ENCODE results near the gene ENOX1.
"Not testable (repeated sequence)": the region's sequence is repeated elsewhere in the genome, so short reads cannot be mapped to it uniquely, and the experiment has no call there.

The ENOX1 gene

DNA sequence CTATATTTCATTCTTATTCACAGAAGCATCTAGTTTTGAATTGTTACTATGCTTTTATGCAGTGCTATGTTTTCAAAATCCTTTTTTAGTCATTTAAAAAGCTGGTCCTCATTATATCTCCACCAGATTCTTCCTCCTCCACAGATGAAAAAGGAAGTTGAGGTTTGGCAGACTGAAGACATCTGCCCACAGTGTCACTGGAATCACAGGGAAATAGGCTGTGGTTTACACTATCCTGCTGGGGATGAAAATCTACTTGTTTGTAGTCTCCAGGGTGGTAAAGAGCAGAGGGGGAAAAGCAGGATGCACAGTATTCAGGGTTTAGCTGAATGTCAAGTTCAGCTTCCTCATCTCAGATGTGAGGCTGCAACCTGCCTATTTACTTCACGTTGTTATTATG lies 412.2 kb downstream of the ENOX1 start:
- DNase-seq: no peak

DNA sequence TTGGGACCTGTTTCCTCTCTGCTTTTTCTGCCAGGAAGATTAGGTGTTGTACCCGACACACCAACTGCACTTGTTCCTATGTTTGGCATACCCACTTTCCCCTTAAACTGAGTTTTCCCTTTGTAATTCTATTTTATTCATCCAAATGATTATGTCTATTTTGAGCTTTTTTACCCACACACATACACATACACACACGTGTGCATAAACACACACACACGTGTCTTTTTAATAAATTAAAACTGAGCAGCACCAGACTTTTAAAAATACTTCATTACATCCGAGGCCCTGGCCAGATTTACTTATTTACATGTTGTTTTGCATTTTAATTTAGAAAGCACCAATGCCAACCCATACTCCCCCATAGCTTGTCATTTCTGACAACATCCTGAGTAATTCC lies 413.4 kb downstream of the ENOX1 start:
- DNase-seq: no peak

DNA sequence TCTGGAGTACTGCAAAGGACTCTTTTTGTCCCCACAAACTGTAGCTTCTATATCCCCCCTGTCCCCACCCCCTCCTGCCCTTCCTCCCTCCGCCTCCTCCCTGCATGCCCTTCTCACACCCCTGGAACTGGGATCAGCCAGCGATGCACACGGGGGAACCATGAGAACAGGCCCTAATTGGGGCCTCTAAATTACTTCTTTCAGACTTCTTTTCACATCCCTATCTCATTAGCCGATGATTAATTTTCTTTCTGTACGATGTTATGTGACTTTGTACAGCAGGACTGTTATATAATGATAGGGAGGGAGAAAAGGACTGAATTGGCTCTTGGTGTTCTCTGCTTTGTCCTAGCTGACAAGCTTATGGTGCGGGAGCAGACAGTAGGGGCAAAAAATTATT lies 415.9 kb downstream of the ENOX1 start:
- no peak for DNase-seq

DNA sequence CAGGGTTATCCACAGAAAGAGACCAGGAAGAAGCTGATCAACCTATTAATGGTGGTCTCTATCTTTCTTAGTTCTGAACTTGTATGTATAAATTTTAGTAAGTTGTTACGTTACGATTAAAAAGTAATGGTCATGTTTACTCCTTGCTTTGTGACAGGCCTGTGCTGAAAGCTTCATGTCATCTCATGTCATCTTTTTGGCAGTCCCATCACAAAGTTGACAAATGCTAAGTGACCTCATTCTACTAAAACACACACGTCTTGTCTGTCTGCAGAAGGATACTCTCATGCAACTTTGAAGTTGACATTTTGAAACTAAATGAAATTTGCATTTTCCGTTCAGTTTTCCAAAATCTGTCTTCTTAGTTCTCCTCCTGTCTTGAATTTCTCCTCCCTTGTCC lies 417.5 kb downstream of the ENOX1 start:
- no peak for DNase-seq

DNA sequence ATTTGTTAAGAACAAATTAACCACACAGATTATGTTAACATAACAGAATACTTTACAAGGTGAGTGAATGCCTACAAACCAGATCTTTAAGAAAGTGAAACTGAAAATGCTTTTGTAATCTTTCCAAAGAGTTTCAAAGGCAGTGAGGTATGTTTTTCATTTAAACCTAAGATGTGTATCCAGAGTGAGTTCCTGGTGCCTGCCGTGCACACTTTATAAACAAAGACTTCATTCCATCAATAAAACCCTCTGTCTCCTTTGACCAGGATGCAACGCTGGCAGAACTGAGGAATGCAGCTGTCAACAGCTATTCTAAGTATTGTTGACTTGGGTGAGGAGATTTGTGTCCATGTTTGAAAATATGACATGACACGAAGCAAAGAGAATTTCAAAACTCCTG lies 418.8 kb downstream of the ENOX1 start:
- DNase-seq: no peak

DNA sequence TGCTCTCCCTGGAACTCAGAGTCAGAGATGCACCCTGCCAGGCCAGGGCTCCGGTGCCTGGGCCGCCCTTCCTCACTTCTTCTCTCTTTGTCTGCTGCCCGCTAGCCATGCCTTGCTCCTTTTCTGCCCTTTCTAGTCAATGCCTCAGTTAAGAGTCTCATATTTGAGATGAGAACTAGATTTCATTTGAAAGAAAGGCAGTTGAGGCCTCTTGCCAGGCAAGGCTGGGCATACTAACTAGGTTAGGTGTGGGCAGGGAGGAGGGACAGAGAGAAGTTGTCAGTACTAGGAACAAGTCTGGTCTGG lies 421.8 kb downstream of the ENOX1 start:
- no peak for DNase-seq

DNA sequence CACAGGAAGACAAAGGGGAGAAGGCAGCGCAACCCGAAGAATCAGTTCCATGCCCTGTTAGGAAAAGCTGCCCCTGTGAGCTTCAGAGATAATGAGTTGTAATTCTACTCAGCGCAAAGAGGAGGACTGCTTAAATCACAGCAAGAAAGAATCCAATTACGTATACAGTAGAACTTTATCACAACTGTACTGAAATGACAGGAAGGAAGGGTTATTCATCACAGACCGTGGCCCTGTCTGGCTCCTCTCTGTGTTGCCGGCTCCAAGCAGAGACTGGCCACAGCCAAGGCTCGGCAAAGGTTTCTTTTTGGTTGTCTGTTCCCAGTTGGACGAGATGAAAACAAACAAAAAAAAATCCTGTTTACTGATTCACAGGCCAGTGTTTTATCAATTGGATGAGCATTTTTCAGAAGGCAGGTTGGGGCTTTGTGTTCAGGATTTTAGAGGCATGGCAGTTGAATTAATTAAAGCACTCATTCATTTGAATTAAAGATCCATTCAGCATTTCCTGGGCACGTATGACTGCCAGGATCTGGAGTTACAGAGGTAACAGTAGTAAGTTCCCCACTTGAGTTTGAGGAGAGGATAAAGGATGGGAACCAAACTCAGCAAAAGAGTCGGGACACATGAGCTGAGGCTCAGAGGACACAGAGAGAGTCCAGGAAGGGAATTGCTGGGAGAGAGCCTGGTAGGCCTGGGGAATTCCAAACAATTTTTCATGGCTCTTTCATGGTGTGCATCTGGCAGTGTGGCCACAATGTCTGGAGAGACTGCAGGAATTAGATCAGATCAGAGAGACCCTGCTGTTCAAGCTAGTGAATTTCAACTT lies 422.3 kb downstream of the ENOX1 start:
- DNase-seq: no peak

DNA sequence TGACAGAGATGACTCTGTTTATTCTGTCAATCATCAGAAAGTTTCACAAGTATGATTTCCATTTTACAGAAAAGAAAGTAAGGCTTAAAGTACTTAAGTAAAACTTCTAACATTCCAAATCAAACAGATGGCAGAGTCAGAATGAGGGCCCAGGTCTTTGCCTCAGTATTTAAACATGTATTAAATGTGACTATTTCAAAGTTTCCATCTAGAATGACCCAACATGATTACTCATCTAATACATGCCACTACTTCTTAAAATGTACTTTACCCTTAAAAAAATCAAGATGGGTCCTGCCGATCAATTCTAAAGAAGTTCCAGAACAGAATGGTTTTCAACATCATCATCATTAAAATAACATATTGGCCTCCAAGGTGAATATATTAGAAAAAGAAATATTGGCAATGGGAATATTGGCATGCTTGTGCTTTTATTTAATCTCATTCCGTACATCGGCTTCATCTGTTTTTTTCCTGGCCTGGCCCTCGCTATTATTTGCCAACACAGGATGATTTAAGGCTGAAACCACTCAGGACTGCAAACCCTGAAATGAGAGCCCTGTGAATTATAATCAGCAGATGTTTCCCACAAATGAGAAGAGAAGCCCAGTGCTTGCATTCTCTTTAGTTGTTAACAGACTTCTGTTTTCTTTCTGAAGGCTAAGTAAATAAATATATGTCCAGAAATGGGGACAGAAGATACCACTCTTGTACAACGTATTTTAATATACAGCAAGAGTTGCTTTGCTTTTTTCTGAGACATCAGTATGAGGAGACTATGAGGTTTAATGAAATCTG lies 423.4 kb downstream of the ENOX1 start:
- no peak for DNase-seq

DNA sequence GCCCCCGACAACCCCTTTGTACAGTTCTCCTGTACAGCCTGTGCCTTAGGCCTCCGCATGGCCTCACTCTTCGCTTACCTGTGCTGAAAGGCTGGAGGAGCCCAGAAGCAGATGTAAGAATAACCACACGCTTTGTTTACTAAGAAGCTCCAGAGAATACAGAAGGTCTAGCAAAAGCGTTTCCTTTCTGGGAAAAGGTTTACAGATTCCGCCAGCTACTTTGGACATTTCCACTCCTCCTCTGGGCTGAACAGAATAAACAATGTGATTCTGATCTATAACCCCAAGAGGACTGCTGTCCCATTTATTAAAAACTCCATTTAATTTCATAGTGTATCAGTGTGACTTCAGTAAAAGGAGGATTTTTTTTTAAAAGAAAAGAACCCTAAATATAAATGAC lies 424.2 kb downstream of the ENOX1 start:
- no peak for DNase-seq

DNA sequence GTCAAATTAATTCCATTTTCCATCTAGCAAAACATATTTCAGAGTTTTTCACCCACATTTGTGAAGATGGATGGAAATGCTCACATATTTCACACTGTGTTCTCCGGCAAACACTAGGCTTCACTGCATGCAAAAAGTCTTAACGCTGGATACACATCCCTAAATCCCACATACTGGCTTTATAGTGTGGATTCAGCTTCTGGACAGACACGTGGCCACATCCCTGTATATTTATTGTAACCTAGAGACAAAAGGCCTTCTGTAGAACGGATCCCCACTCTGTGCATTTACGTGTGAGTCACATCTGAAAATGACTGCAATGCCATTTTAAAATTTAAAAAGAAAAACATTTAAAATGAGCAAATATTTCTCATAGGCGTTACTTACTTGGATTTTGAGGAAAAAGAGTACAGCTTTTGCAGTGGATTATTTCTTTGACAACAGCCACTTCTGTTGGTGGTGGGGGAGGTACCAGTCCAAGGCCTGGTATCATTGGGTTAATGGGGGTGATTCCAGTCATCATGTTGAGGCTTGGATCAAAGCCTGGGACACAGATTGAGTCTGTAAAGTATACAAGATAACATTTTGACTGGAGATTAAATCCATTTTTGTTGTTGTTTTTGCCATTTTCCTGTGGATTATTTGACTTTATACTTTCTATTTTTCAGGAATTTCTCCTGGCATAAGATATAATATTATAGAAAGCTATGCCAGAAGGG lies 425.7 kb downstream of the ENOX1 start:
- no peak for DNase-seq

DNA sequence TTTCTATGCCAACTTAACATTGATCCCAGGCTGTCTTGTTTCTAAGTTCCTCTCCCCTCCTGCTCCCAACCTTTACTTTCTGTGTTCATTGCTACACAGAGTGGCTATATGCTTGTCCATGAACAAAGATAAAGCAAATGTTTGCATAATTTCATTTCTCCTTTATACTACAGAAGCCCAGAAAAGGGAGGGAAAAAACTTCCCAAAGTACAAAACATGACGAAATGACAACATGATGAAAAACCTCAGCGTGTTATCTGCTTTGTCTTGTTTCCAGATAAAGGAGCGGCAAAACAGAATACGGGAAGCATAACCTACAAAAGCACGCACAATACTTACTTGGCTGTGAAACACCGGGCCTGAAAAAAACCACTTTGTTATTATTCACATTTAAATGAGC lies 426.6 kb downstream of the ENOX1 start:
- DNase-seq: no peak

DNA sequence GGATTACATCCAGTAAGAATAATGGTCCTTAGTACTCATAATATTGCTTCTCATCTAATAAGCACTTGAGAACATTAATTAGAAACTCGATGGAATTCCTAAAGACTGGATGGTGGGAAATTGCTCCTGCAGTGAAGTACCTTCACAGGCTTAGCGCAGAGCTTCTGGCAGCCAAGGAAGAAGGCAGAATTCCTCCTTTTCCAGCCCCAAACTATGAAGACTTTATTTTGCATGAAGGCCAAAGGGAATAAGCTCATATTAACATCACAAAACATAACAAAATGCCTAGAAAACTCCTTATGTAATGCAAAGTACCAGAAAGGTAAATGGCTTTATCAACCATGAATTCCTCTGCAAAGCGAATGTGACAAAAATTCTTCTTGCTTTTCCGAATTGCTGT lies 427.2 kb downstream of the ENOX1 start:
- DNase-seq: no peak

DNA sequence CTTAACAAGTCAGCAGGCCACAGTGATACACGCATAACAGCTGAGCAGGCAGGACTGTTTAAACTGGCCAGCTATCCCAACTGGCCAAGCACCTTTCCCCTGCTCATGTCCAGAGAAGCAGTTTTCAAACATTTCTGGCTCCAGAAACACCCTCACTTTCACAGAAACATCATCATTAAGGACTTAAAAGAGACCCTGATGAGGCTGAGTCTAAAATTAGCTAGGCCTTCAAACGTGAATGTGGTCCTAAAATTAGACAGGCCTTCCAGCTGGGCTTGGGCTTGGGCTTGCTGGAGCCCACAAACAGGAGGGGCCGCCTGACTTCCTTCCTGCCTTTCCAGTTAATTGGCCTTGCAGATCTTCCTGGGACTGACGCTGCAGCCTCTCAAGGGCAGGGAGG lies 429.2 kb downstream of the ENOX1 start:
- DNase-seq: no peak

DNA sequence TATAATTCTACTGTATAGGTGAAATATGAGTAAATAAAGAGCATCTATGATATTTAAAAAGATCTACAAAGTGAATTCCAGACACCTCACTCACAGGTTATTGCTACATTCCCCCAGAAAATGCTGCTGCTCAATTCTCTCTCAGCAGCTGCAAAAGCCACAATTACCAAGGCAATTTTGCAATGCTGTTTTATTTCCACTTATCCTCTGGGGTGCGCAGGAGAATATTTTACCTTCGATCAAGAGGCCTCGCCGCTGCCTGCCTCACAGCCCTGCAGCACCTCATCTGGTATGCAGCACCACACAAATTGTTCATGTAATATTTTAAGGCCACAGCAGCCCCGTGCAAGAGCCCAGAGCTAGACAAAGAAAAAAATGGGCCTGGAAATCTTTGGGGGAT lies 430.2 kb downstream of the ENOX1 start:
- no peak for DNase-seq

DNA sequence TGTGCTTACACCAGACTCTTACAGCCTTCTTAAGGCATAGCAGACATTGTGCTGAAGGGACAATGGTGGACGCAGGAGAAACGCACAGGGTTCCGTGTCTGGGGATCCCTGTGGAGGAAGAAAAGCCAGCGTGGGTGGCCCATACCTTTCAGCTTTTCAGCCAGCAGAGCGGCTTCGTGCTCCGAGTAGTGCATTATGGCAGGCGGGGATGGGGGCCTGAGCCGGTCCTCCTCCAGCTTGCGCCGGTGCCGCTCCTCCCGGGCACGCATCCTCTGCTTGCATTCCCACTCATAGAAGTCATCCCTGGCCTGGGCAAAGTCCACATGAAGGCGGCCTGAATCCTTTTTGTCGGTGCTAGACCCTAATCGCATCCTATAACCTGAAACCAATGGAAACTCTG lies 431.0 kb downstream of the ENOX1 start:
- no peak for DNase-seq

DNA sequence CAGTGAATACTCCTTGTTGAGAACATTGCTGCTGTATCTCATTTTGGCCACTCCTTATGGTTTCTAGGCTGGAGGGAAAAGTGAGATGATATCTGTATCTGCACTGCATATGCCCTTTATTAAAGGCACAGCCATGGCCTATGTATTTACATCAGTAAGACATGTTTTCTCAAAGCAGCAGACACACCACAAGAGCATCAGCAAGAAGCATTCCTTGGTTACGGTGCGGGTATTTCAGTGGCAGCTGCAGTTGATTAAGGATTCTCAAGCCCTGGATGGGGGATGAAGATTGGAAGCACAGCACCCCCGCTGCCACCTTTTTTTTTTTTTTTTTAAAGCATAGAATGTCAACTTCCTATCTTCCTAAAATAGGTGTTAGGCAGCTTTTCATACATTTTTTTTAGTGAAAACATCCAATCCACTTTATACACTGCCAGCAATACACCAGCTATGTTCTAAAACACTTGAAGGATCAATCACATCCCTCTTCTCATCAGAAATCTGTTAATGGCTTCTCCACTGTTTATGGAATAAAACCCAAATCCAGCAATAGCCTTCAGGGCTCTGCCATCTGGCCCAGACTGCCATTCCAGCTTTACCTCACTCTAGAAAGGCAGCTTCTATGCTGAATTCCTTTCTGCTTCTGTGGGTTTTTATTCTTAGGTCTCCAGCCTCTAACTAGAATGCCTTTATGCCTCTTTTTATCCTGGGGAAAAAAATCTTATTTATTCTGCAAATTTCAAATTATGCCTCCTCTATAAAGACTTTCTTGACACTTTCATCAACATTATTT lies 432.4 kb downstream of the ENOX1 start:
- no peak for DNase-seq

DNA sequence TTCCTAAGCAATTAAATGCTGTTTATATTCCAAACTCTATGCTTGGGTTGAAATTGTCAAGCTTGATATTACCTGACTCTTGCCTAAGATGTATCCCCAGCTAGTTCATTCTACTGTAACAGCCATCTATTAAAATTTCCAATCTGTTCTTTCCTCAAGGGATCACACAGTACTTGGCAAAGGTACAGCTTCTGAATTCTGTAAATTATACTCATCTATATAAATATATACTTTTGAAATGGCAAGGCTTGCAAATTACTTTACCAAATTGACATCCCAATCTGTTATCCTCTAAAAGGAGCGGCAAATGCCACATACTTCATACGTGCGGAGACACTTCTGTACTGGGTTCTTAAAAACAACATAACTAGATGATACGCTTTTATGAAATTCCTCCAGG lies 433.1 kb downstream of the ENOX1 start:
- no peak for DNase-seq

DNA sequence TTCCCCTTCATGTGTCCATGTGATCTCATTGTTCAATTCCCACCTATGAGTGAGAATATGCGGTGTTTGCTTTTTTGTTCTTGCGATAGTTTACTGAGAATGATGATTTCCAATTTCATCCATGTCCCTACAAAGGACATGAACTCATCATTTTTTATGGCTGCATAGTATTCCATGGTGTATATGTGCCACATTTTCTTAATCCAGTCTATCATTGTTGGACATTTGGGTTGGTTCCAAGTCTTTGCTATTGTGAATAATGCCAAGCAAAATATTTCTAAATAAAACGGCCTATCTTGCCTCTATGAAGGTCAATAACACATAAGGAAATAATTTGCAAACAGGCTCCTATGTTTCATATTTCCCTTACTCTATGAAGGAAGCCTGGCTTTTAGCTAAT lies 435.2 kb downstream of the ENOX1 start:
- DNase-seq: not testable (repeated sequence)

DNA sequence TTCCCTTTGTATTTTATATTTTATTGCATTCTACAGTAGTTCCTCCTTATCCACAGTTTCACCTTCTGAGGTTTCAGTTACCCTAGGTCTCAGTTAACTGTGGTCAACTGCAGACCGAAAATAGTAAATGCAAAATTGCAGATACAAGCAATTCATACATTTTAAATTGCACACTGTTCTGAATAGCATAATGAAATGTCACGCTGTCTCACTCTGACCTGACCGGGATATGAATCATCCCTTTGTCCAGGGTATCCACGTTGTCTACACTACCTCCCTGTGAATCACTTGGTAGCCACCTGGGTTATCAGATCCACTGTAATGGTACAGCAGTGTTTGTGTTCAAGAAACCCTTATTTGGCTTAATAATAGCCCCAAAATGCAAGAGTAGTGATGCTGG lies 438.4 kb downstream of the ENOX1 start:
- DNase-seq: no peak

DNA sequence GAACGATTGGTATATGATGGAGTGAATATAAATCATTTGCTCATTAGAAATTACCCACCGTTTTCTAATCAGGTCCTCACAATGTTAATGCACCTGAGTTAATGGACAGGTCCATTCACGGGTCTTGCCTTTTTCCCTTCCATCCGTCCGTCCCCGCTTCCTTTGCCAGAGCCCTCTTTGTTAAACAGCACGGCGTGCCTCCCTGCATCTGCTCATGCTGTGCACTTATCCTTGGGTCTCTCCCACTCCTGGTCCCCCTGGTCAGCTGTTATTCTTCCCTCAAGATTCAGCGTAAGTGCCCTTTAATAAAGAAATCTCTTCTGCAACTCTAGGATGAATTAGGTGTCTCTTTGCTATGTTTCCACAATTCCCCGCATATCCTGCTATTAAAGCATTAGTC lies 438.9 kb downstream of the ENOX1 start:
- no peak for DNase-seq

DNA sequence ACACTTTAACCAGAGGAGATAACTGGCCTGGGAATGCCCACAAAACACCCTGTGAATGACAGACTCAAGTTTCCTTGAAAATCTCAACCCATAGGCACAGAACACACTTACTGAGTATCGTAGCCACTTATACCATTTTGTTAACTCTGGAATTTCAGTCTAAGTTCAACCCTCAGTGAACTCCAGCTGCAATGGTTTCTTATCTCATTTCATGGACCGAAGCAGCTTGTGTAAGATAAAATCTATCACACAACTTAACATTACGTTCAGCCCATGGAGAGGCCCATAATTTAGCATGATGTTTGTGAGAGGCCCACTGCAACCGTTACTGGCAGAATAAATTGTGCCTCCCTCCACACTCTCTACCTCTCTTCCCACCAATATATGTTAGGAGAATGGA lies 440.3 kb downstream of the ENOX1 start:
- DNase-seq: no peak

DNA sequence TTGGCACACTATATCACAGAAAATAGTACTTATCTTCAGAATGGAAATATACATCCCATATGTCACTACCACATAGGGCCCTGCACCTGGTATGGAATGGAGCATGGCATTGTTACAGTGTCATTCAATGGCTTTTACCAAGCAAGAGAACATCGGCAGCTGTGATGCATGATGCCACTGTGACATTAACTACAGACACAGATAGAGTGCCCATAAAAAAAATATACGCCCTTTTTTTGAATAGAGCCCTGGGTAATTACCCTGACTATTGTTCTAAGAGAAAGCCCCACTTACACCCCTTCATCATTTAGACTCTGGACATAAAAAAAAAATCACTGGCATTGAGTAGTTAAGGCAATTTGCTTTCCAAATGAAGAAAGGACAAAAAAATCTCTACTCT lies 443.1 kb downstream of the ENOX1 start:
- no peak for DNase-seq

Measured in activated naive CD4-positive, alpha-beta T cell treated with Interleukin-2 at 50 U/mL for 16 hours (primary cell).